Transverse colon (tissue), 4 donors: Measurements from ENCODE around the gene TMEM91.

Experiments used
- EP300 ChIP-seq: sonication (generic); formaldehyde crosslinking; IDR thresholded peaks from one replicate; pipeline ENCODE4 v1.6.1; 2017; ENCODE audit warnings: antibody characterized with exemption, low read depth
- POLR2A ChIP-seq: fragments of 450-650 bp; IDR thresholded peaks from one replicate; pipeline ENCODE4 v1.6.1; 2016; ENCODE audit warnings: antibody characterized with exemption, mild to moderate bottlenecking, moderate library complexity
- POLR2AphosphoS5 ChIP-seq, 3 donors: sonication (generic); formaldehyde crosslinking; IDR thresholded peaks; one replicate each; pipeline ENCODE4 v1.6.1; 2016; ENCODE audit warnings: antibody characterized with exemption in 3 of 3
- TF ChIP-seq, protein P1 (sequence below), 5 experiments: fragments of 200-600 bp in 3 of 5; fragments of 450-650 bp in 2 of 5; sonication (generic) in 3 of 5; IDR thresholded peaks; 1 replicate in 2 of 5; 2 replicates in 3 of 5; pipeline ENCODE4 v1.5.1; 2016 to 2017; ENCODE audit warnings: antibody characterized with exemption in 5 of 5, inconsistent platforms in 3 of 5, mild to moderate bottlenecking in 2 of 5, moderate library complexity in 1 of 5

DNA sequence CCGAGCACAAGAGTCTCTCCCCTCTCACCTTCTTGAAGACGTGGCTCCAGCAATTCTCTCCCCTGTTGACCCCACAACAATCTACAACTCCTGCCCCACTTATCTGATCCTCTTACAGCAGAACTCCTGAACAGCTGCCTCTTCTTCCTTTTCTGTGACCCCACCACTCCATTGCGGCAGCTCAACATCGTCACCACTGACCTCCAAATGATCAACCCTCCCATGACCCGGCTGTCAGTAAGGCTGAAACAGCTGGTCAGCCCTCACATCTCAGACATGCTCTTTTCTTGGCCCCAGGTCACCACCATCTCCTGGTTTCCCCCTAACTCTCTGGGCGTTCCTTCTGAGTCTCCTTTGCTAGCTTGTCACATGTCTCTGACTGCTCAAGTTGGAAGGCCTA lies 19.0 kb downstream of the TMEM91 start:
- TF ChIP-seq, protein P1, sequence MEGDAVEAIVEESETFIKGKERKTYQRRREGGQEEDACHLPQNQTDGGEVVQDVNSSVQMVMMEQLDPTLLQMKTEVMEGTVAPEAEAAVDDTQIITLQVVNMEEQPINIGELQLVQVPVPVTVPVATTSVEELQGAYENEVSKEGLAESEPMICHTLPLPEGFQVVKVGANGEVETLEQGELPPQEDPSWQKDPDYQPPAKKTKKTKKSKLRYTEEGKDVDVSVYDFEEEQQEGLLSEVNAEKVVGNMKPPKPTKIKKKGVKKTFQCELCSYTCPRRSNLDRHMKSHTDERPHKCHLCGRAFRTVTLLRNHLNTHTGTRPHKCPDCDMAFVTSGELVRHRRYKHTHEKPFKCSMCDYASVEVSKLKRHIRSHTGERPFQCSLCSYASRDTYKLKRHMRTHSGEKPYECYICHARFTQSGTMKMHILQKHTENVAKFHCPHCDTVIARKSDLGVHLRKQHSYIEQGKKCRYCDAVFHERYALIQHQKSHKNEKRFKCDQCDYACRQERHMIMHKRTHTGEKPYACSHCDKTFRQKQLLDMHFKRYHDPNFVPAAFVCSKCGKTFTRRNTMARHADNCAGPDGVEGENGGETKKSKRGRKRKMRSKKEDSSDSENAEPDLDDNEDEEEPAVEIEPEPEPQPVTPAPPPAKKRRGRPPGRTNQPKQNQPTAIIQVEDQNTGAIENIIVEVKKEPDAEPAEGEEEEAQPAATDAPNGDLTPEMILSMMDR (IDR thresholded peaks at IDR 0.05), result no peak
- TF ChIP-seq EP300, result no peak
- no peak for TF ChIP-seq POLR2A
- TF ChIP-seq POLR2AphosphoS5 (IDR thresholded peaks at IDR 0.05), result no peak
